HG03139 (cell line): Measurements from ENCODE around the gene LMBRD2.
A peak's percentile ranks its signal among the peaks of the same experiment; 100 is the strongest.

ENCODE experiments used
- ATAC-seq: cut with Tn5 transposase; IDR thresholded peaks from one replicate; pipeline ENCODE4 v1.9.1; 2021; ENCODE audit not compliant: unreplicated experiment

The LMBRD2 gene

DNA sequence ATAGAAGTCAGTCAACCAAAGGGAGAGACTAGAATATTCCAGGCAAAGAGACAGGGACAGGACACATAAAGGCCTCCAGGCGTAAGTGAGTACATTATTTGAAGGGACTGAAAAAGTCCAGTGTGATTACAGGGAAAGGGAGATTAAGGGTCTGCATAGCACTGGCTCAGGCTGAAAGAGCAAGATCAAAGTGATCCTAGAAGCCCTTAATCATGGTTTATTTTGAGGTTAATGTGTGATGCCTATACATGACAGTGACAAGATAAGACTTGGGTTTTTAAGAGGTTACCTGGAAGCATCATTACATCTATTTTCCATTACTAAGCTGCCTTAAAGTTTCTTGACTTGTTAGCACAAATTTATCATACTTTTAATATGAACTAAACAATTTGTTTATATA is 25.8 kb downstream of the LMBRD2 start:
- no peak for ATAC-seq

DNA sequence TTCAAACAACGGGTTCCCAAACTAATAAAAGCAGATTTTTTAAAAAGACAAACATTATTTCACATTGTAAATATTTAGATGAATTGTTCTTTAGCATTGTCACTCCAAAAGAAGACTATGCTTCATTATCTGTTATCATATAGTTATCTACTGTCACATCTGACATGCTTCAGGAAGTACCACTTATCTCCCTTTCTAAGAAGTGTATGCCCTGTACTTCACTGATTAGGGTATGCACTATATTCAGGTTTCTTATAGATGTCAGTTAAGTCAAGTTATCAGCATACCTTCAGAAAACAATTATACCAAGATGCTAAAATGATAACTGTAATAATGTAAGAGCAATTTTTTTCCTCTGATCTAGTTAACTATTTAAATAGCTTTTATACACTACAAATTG is 40.4 kb downstream of the LMBRD2 start:
- ATAC-seq = no peak

DNA sequence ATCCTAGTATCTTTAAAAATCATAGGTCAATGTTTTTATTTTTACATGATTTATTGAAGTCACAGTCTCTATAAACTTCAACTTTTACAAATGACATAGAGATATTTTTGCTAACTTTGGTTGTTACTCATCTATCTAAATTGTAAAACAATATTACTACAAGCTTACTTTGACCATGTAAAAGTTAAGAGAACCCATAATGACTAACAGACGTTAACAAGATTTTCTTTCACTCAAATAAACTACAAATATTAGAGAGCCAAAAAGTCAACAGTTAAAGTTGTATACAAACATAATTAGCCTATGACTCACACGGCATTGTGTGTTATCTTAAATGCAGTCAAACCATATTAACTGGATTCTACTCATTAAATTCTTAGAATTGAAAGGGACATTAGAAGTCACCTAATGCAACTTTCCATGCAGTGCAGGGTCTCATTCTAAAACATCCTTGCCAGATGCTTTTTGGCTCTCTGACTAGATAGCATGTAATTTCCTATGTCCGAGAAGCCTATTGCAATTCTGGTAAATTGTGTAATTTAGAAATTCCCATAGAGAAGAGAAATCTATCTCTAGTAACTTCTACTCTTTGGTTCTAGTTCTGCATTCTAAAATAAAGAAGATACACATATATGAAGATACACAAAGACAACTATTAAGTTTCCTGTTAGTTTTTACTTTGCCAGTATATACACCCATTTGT is 42.8 kb downstream of the LMBRD2 start:
- ATAC-seq = no peak

DNA sequence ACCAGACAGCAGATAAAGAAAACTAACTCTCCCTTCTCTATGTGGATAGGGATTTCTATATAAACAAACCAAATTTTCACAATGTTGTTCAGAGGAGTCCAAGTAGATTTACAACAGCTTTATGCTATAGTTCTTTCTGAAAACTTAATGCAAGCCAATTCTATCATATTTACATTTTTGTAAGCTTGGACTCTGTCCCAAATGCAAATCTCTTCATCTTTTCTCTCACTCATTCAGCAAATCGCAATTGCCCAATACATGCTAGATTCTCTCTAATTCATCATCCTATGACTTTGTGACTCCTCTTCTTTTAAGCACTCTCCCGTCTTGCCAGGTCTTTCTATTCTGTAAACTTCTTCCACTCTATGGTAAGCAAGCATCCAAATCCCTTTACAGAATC is 45.9 kb downstream of the LMBRD2 start:
- ATAC-seq = no peak

DNA sequence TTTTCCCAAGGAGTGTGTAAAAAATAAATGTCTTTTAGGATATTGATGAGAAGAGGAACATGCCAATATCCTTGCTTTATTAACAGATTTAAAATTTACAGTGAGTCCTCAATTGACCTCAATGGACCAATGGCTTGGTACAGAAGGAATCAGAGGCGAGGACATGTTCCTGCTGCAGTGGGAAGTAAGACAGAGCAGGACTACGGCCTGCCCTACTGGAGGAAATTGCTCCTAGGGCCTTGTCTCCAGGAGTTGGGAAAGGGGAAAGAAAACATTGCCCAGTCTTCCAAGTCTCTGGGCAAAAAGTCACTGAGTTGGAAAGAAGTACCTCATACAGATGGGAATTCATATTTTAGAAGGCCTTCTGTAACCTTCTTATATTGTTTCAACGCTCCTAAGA is 51.9 kb downstream of the LMBRD2 start:
- ATAC-seq = no peak

DNA sequence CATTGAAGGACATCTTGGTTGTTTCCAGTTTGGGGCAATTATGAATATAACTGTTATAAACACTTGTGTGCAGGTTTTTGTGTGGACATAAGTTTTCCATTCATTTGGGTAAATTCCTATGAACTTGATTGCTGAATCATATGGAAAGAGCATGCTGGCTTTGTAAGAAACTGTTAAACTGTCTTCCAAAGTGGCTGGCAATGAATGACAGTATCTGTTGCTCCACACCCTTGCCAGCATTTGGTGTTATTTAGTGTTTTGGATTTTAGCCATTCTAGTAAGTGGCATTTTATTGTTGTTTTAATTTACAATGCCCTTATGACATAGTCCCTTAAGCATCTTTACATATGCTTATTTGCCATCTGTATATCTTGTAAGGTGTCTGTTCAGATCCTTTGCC is 55.2 kb downstream of the LMBRD2 start:
- no peak for ATAC-seq

DNA sequence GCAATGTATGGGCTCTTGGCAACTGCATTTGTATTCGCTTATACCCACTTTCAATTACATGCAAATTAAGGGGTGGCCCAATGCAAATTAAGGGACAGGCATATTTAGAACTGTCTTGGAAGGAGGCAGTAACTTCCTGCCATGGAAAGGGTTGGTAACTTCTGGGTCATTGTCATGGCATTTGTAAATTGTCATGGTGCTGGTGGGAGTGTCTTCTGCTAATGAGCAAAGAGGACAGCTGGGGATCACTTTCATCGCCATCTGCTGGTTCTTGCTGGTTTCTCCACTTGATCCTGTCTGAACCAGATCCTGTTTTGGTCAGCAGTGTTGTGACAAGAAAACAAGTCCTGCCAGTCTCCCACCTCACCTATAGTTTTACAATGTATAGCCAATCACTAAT is 61.7 kb downstream of the LMBRD2 start:
- peak; percentile 84 for ATAC-seq

DNA sequence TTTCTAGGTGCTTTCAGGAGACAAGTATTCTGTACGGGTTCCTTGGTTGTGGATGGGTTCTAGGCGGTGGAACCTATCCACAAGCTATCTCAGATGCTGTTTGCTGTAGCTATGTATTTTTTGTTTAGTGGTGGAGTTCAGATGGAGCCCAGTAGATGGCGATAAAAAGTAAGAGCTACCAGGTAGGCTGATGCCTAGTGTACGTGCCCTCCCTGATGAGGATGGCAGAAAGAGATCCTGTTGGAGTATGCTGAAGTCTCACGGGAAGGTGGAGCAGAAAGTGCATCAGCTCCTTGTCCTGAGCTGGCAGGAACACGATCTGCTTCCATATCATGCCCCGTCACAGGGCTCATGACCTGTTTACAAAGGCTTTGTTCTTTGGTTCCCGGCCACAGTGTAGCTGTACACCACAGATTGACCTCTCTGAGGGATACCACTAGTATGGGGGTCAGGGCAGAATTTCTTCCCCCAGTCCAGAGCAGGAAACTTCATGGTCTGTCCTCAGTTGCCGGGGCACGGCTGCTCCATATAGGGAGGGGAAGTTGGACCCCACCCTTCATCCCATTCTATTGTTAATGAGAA is 72.4 kb downstream of the LMBRD2 start:
- ATAC-seq = peak; percentile 86

DNA sequence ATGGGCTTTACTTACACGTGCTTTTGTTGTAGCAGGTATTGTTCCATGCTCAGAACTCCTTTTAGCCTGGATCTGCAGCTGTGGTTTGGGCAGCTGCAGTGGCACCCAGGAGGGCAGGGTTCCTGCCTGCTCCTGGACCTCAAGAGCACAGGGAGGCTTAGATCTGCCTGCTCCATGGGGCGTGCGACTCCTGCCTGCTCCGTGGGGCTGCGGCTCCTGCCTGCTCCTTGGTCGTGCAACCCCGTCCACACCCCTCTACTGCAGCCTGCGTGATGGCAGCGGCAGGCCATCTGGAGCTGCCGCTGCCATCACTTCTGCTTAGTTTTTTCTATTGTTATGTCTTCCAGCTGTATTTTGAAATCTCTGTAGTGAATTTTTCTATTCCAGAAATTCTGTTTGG is 73.3 kb downstream of the LMBRD2 start:
- ATAC-seq = no peak

DNA sequence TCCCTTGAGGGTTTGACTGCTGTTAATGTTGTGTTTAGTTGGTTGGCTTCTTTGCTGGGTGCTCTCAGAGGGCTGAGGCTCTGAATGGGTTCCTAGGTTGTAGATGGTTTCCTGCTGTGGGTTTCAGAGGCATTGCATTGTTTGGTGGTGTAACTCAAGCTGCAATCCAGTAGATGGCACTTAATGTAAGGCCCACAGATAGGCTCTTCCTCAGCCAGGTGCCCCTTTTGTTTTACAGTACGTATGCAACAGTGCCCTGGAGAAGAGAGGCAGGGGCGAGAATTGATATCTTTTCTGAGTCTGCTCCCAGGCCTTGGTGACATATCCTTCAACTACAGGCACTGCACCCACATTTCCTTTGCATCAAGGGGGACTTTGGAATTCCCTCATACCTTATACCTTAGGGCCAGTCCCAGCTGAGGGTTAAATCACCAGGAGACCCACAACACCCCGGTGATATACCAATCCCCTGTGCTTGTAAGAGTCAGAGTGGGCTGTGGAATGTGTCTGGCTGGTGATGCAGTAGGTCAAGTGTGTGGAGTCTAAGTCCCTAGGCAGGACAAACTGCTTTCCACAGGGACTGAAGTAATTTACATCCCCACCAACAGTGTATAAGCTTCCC is 78.0 kb downstream of the LMBRD2 start:
- ATAC-seq = peak; percentile 92

DNA sequence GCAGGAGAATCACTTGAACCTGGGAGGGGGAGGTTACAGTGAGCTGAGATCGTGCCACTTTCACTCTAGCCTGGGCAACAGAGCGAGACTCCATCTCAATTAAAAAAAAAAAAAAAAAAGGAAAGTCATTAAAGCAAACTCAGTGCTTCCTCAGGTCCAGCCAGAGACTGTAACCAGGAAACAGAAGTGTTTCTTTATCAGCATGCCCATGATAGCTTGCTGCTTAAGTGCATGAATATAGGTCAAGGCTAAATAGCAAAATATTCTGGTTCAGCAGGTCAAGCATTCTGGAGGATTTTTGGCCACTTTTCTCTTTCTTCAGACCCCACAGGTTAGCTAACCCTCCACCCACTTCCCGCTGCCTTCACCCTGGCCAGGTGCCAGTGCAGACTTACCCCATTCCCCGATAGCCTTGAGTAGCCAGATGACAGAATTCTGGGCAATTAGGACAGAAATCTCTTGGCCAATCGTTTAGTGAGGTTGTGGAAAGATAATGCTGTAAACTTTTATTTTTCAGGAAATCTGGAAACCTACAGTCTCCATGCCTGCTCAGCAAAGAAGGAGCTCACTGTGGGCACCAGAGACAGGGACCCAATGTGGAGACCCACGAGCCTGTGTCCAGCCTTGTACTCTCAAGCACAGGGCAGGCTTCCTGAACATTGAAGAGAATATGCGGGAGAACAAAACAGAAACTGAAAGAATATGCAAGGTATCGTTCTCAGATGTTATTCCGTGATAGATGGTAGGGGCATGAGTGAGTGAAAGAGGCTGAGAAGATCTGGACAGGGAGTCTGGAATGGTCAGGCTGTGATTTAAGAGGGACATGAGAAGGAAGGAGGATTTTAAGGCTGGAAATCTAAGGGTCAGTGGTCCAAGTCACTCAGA is 80.8 kb downstream of the LMBRD2 start:
- ATAC-seq = no peak

DNA sequence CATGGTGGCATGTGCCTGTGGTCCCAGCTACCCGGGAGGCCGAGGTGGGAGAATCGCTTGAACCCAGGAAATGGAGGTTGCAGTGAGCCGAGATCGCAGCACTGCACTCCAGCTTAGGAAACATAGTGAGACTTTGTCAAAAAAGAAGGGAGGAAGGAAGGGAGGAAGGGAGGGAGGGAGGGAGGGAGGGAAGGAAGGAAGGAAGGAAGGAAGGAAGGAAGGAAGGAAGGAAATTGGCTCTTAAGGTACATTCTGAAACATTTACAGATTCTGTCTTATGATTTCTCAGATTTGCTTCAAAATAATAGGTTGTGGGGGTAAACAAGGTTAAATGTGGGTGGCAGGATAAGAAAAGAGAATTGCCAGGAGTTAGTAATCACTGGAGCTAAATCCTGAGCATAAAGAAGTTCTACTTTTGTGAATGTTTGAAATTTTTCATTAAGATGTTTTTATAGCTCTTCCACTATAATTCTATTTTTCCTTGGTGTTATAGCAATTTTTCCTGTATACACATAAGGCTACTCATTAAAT is 82.9 kb downstream of the LMBRD2 start:
- no peak for ATAC-seq

DNA sequence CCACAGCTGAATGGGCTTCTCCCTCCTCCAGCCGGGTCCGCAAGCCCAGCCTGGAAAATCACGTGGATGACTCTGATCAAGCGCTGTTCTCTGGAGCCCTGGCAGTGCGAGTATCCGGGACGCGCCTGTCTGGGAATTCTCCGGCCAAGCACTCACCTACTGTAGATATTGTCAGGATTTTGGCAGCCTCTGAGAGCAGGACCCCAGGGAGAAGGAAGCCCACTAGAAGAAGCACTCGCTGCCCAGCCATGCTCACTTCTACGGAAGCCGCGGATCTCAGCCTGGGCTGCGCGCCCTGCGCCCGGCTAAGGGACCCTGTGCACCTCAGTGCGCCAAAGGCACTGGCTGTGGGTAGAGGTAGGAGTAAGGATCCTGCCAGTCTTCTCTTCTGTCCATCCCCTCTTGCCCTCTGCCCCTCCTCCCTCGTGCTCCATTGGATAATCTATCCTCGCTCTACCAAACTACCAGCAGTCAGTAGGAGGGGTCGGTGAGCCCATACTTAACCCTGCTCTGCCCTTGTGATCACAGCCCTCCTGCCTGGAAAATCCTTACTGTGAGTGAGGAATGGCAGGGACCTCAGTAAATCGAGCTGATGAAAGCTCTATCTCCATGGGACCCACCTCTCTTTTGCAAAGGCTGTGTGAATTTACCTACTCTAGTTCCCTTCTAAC is 85.0 kb downstream of the LMBRD2 start, which contains the start of gene UGT3A2:
TSS of gene UGT3A2 (minus strand) at position 343 of the 671 bp plus-strand sequence. CDS start at position 250, 93 bp downstream.
- no peak for ATAC-seq

DNA sequence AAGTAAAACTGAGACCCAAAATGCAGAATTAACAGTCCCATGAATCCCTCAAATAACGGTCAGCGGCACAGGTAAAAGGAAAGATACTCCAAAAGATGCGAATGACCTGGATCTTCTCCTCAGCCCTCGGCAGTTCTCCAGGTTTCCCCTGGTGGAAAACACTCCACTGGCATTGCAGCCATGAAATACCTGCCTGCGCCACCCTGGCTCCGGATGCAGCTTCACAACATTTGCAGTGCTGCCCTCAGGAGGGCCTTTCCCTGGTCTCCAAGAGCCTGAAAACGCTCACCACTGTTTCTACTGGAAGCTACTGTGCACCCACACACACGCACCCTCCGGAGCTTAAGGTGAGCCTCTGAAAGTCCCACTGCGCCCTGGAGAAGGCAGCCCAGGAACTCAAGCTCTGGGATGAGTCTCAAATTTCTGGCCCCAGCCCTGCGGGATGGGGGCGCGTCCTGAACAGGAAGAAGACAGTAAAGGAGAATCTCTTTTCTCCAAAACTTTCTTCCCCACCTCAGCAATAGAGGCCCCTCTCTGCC is 85.6 kb downstream of the LMBRD2 start:
- ATAC-seq = no peak

DNA sequence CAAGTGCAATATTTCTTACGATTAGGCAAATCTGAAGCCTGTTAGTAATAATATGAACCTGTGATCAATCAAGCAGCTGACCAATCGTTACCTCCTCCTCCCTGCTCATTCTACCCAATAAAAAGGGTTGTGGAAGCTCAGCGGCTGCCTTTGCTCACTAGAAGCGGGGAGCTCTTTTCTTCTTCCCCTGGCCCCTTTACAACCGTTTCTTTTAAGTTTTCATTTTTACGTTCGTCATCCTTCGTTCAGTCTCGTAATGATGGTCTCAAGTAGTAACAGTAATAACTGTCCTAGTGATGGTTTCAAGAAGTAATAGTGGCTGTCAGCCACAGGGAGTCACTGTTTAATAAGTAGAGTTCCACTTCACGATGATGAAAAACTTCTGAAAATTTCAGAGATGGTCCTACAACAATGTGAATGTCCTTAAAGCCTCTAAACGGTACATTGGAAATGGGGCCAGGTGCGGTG is 91.2 kb downstream of the LMBRD2 start:
- ATAC-seq = no peak

DNA sequence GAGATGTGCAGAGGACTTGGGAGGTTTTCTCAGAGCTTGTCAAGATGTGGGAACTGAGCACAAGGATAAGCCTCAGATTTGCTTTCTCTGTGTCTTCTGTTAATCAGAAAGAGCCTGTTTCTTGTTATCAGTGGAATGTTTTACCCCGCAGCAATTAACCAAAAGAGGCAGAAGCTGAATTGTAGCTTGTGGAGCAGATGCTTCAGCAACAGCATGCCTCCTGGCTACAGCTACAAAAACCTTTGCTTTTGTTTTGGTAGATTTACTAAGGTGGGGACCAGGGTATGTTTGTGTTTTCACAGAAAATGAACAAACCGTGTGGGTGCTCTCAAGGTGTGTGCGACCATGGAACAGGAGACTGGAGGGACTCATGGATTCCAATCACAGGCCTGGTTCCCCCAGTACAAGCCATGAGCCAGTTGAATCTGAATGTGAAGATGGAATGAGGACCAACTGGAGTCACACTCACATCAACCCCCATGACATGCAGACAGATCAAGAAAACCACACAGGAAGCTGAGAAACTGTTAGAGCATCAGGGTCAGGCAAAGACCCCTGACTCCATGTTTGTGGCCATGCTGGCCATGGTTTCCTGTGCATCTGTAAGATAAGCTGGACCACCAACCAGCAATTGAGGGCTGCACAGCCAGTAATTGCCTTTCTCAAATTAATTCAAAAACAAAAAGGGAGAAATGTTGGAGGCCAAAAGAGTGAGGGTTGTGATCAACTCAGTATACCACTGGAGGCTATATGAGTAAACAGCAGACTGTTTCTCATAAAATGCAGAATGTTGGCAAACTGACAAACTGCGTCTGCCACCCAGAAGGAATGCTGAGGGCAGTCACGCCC is 91.9 kb downstream of the LMBRD2 start:
- no peak for ATAC-seq

DNA sequence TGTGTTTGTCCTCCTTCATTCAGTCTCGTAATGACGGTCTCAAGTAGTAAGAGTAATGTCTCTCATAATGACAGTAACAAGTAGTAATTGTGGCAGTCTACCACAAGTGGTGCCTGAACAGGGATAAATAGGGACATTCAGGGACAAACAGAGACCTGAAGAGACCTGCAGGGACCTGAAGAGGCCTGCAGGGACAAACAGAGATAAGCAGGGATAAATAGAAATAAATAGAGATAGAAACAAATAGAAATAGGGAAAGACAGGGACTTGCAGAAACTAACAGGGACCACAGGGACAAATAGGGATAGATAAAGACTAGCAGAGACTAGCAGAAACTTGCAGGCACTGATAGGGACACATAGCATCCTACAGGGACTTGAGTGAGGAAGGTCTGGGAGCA is 92.9 kb downstream of the LMBRD2 start:
- ATAC-seq = no peak

DNA sequence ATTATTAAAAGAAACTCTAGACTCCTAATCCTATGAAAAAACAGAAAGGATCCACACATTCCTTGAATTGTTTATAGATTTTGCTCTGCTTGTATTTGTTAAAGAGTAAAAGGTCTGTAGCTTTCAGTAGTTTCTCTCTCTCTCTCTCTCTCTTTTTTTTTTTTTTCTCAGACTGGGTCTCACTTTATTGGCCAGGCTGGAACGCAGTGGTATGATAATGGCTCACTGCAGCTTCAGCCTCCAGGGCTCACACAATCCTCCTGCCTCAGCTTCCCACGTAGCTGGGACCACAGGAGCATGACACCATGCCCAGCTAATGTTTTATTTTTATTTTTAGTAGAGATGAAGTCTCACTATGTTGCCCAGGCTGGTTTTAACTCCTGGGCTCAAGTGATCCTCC is 94.3 kb downstream of the LMBRD2 start:
- no peak for ATAC-seq

DNA sequence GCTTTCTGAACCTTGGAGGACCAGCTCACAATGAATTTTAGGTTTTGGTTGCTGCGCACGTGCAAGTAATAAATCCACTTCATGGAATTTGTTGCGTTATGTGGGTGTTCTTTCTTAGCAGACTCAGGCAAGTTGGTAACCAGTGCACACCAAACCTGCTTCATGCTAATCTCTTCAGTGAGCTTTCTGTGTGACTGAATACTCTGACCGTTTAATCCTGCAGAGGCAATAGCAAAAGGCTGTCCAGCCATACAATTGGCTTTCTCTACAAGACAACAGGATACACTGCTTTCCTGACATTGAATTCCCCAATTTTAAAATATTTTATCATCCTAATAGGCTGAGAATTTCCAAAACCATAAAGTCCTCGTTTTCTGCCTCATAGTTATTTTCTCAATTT is 95.3 kb downstream of the LMBRD2 start:
- no peak for ATAC-seq
